Duodenal mucosa (tissue), 2 donors: ENCODE data around the gene CDHR4.

Experiments used
- H3K27ac ChIP-seq: one replicate; pipeline ENCODE4 v1.7.0; 2013; ENCODE audit warnings: low read depth, low read length
- H3K27me3 ChIP-seq, 2 donors: one replicate each; pipeline ENCODE4 v1.7.0; 2013; ENCODE audit warnings: low read length in 2 of 2, control low read depth in 1 of 2; ENCODE audit not compliant: insufficient read depth in 2 of 2, control insufficient read depth in 1 of 2
- H3K36me3 ChIP-seq, 2 donors: one replicate each; pipeline ENCODE4 v1.7.0; 2013; ENCODE audit warnings: low read length in 2 of 2, control low read depth in 1 of 2; ENCODE audit not compliant: insufficient read depth in 2 of 2, control insufficient read depth in 1 of 2
- H3K4me1 ChIP-seq, 2 donors: one replicate each; pipeline ENCODE4 v1.7.0; 2013; ENCODE audit warnings: low read length in 2 of 2, control low read depth in 1 of 2; ENCODE audit not compliant: insufficient read depth in 2 of 2, control insufficient read depth in 1 of 2
- H3K4me3 ChIP-seq, 2 donors: one replicate each; pipeline ENCODE4 v1.7.0; 2013; ENCODE audit warnings: low read length in 2 of 2, low read depth in 1 of 2
- H3K9ac ChIP-seq, 2 donors: one replicate each; pipeline ENCODE4 v1.7.0; 2013; ENCODE audit warnings: low read length in 2 of 2, low read depth in 1 of 2
- H3K9me3 ChIP-seq, 2 donors: one replicate each; pipeline ENCODE4 v1.7.0; 2013; ENCODE audit warnings: low read length in 2 of 2, control low read depth in 1 of 2; ENCODE audit not compliant: control insufficient read depth in 1 of 2

Gene CDHR4

GRCh38 chr3:49799761-49800160 is at the start of gene CDHR4:
CDHR4 (minus strand) TSS chr3:49799873; CDS start chr3:49799812, 61 bp downstream.
- Histone ChIP-seq H3K9me3 (no peaks in the 10 kb centered on the region), H3K27ac (no peak within 1 kb of the TSS), H3K9ac (no peak within 1 kb of the TSS)

GRCh38 chr3:49845694-49846093 is 46.0 kb upstream of the CDHR4 start:
- Histone ChIP-seq H3K9me3 (no peaks in the 10 kb centered on the region), H3K4me3 (no peak overlapping the region), H3K9ac (no peak overlapping the region), H3K27me3 (no peaks in the 10 kb centered on the region), H3K36me3 (peaks cover 0 to 3% of the 10 kb centered on the region in 2 donors), H3K4me1 (peaks cover 13 to 23% of the 10 kb centered on the region in 2 donors), H3K27ac (no peak overlapping the region)

More at GRCh38 chr3:49799761-49800160, at the start of gene CDHR4:
- H3K4me3 ChIP-seq = no peak within 1 kb of the TSS
- no peaks in the 10 kb centered on the region for H3K36me3 ChIP-seq
- H3K27me3 ChIP-seq = no peaks in the 10 kb centered on the region
- peaks cover 8 to 14% of the 10 kb centered on the region in 2 donors for H3K4me1 ChIP-seq

- Histone ChIP-seq H3K4me3 (no peak overlapping the region), H3K4me1 (peaks cover 15 to 23% of the 10 kb centered on the region in 2 donors), H3K9me3 (no peaks in the 10 kb centered on the region), H3K9ac (no peak overlapping the region), H3K27me3 (no peaks in the 10 kb centered on the region), H3K36me3 (peaks cover 0 to 3% of the 10 kb centered on the region in 2 donors), H3K27ac (no peak overlapping the region)
Measured at GRCh38 chr3:49844464-49845183, 45.0 kb upstream of the CDHR4 start.

GRCh38 chr3:49842843-49843517 is 43.3 kb upstream of the CDHR4 start:
- Histone ChIP-seq H3K9ac (no peak overlapping the region), H3K27ac (no peak overlapping the region), H3K9me3 (no peaks in the 10 kb centered on the region), H3K27me3 (no peaks in the 10 kb centered on the region), H3K4me3 (no peak overlapping the region), H3K36me3 (peaks cover 0 to 3% of the 10 kb centered on the region in 2 donors), H3K4me1 (peaks cover 20 to 27% of the 10 kb centered on the region in 2 donors)

GRCh38 chr3:49841806-49842205 is 42.1 kb upstream of the CDHR4 start:
- Histone ChIP-seq H3K9me3 (no peaks in the 10 kb centered on the region), H3K36me3 (no peaks in the 10 kb centered on the region), H3K27me3 (no peaks in the 10 kb centered on the region), H3K4me3 (no peak overlapping the region), H3K27ac (no peak overlapping the region), H3K4me1 (peaks cover 20 to 27% of the 10 kb centered on the region in 2 donors), H3K9ac (no peak overlapping the region)

- Histone ChIP-seq H3K36me3 (no peaks in the 10 kb centered on the region), H3K4me1 (peaks cover 16 to 24% of the 10 kb centered on the region in 2 donors), H3K4me3 (no peak overlapping the region), H3K27me3 (no peaks in the 10 kb centered on the region), H3K9me3 (no peaks in the 10 kb centered on the region), H3K27ac (no peak overlapping the region), H3K9ac (no peak overlapping the region)
Measured at GRCh38 chr3:49841126-49841696, 41.5 kb upstream of the CDHR4 start.

GRCh38 chr3:49840388-49840787 is 40.7 kb upstream of the CDHR4 start:
- H3K9ac ChIP-seq = no peak overlapping the region
- peaks cover 8 to 16% of the 10 kb centered on the region in 2 donors for H3K4me1 ChIP-seq
- no peak overlapping the region for H3K27ac ChIP-seq
- no peaks in the 10 kb centered on the region for H3K27me3 ChIP-seq
- no peaks in the 10 kb centered on the region for H3K9me3 ChIP-seq
- no peaks in the 10 kb centered on the region for H3K36me3 ChIP-seq
- H3K4me3 ChIP-seq = no peak overlapping the region

- peaks cover 6 to 14% of the 10 kb centered on the region in 2 donors for H3K4me1 ChIP-seq
- no peak overlapping the region for H3K9ac ChIP-seq
- no peaks in the 10 kb centered on the region for H3K9me3 ChIP-seq
- no peak overlapping the region for H3K27ac ChIP-seq
- no peak overlapping the region for H3K4me3 ChIP-seq
- no peaks in the 10 kb centered on the region for H3K36me3 ChIP-seq
- H3K27me3 ChIP-seq = no peaks in the 10 kb centered on the region
Measured at GRCh38 chr3:49839193-49839809, 39.6 kb upstream of the CDHR4 start.

GRCh38 chr3:49831341-49831740 is 31.7 kb upstream of the CDHR4 start:
- Histone ChIP-seq H3K4me1 (no peaks in the 10 kb centered on the region), H3K4me3 (no peak overlapping the region), H3K27me3 (no peaks in the 10 kb centered on the region), H3K27ac (no peak overlapping the region), H3K36me3 (peaks cover 0 to 22% of the 10 kb centered on the region in 2 donors), H3K9me3 (no peaks in the 10 kb centered on the region), H3K9ac (no peak overlapping the region)

- no peaks in the 10 kb centered on the region for H3K27me3 ChIP-seq
- H3K4me1 ChIP-seq = no peaks in the 10 kb centered on the region
- peaks cover 0 to 22% of the 10 kb centered on the region in 2 donors for H3K36me3 ChIP-seq
- no peak overlapping the region for H3K4me3 ChIP-seq
- H3K9ac ChIP-seq = no peak overlapping the region
- H3K9me3 ChIP-seq = no peaks in the 10 kb centered on the region
- H3K27ac ChIP-seq = no peak overlapping the region
Measured at GRCh38 chr3:49826016-49826415, 26.3 kb upstream of the CDHR4 start.
